Stomach (tissue), 4 donors: ENCODE measurements around the gene KRT85.

ENCODE experiments used
- POLR2A ChIP-seq, 4 donors: fragments of 450-650 bp; IDR thresholded peaks; one replicate each; pipeline ENCODE4 v1.6.1; 2016; ENCODE audit warnings: antibody characterized with exemption in 4 of 4, control low read depth in 2 of 4, mild to moderate bottlenecking in 1 of 4, moderate library complexity in 1 of 4
- TF ChIP-seq, protein P1 (sequence below), 7 experiments: fragments of 450-650 bp in 4 of 7; fragments of 200-600 bp in 3 of 7; sonication (generic) in 3 of 7; IDR thresholded peaks; one replicate each; pipeline ENCODE4 v1.5.1; 2016 to 2019; ENCODE audit warnings: antibody characterized with exemption in 7 of 7, control low read depth in 2 of 7, mild to moderate bottlenecking in 1 of 7

DNA sequence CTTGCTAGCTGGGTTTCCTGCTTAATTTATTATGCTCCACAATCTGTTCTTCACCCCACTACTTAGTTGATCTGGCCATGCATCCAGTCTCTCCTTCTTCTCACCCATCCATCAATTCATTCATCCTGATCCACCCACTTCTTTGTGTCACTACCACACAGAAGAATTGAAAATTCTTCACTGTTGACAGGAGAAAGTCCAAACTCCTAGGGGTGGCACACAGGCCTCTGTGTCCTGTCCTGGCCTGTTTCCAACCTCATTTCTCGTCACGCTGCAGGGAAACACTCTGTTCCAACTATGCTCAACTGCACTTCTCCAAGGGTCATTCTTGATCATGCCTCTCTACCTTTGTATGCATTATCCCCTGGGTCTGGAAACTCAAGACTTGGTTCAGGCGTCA lies 35.4 kb downstream of the KRT85 start:
- no peak for TF ChIP-seq POLR2A (IDR thresholded peaks at IDR 0.05)
- TF ChIP-seq, protein P1, sequence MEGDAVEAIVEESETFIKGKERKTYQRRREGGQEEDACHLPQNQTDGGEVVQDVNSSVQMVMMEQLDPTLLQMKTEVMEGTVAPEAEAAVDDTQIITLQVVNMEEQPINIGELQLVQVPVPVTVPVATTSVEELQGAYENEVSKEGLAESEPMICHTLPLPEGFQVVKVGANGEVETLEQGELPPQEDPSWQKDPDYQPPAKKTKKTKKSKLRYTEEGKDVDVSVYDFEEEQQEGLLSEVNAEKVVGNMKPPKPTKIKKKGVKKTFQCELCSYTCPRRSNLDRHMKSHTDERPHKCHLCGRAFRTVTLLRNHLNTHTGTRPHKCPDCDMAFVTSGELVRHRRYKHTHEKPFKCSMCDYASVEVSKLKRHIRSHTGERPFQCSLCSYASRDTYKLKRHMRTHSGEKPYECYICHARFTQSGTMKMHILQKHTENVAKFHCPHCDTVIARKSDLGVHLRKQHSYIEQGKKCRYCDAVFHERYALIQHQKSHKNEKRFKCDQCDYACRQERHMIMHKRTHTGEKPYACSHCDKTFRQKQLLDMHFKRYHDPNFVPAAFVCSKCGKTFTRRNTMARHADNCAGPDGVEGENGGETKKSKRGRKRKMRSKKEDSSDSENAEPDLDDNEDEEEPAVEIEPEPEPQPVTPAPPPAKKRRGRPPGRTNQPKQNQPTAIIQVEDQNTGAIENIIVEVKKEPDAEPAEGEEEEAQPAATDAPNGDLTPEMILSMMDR (IDR thresholded peaks at IDR 0.05) = no peak
